GM12878 (cell line): ENCODE results near the gene TPCN2. TPM values are rescaled to one million over a fixed set of nuclear protein-coding genes. Genes with fewer than 3 reads are reported as not detected.

Experiments used
- ATAC-seq: fragments of 200-7000 bp; cut with Tn5 transposase; 3 replicates; pipeline ENCODE4 v1.9.1; 2020; ENCODE audit warnings: mild to moderate bottlenecking, moderate library complexity
- BruUV-seq: library from RNA; stranded (reverse); fragments of 400-500 nt; replicated peaks from 2 replicates; lab custom pipeline; 2021; lab: Mats Ljungman, UMichigan
- CTCF ChIA-PET: fragments of 300-600 bp; sonication (Branson Sonifier 250); formaldehyde crosslinking; extraction: SDS; loops from one replicate; lab custom pipeline; 2021; ENCODE audit warnings: inconsistent platforms; lab: Yijun Ruan, JAX
- POLR2A ChIA-PET: fragments of 350-600 bp; formaldehyde crosslinking; extraction: SDS; loops from one replicate; lab custom pipeline; 2021; ENCODE audit warnings: inconsistent platforms; lab: Charles Lee
- RAD21 ChIA-PET: fragments of 300-600 bp; sonication (Branson Sonifier 250); formaldehyde crosslinking; loops from one replicate; lab custom pipeline; 2023; ENCODE audit warnings: antibody characterized with exemption; ENCODE audit not compliant: unreplicated experiment; lab: Charles Lee
- SMC1A ChIA-PET: fragments of 300-600 bp; sonication (Branson Sonifier 250); formaldehyde crosslinking; loops from one replicate; lab custom pipeline; 2023; ENCODE audit not compliant: unreplicated experiment, uncharacterized antibody; lab: Charles Lee
- DNase-seq: peaks from one replicate; pipeline ENCODE4 v3.0.0-alpha.2; 2011; ENCODE audit warnings: low read depth, low spot score
- FAIRE-seq: peaks from 3 replicates; lab custom pipeline; 2011; peaks lifted over from hg19 to GRCh38; lab: Jason Lieb, UNC
- H2AFZ ChIP-seq: 2 replicates; pipeline ENCODE4 v1.6.0; 2011; ENCODE audit warnings: low read depth, low read length, control low read depth; ENCODE audit not compliant: control insufficient read depth
- H3K27ac ChIP-seq: 2 replicates; pipeline ENCODE4 v1.5.1; 2011; ENCODE audit warnings: control low read depth; ENCODE audit not compliant: control insufficient read depth, insufficient read depth
- H3K27me3 ChIP-seq, 2 experiments: replicated peaks in 1 of 2; 2 replicates each; pipeline versions ENCODE4 v1.6.0 to v1.6.1; 2011; ENCODE audit warnings: low read length in 1 of 2; ENCODE audit not compliant: control insufficient read depth in 2 of 2, insufficient read depth in 2 of 2
- H3K36me3 ChIP-seq, 2 experiments: 2 replicates each; pipeline ENCODE4 v1.5.1; 2011; ENCODE audit warnings: low read length in 1 of 2; ENCODE audit not compliant: control insufficient read depth in 2 of 2, insufficient read depth in 2 of 2
- H3K4me1 ChIP-seq: 2 replicates; pipeline ENCODE4 v1.6.1; 2011; ENCODE audit warnings: mild to moderate bottlenecking, low read length, moderate library complexity, mixed read lengths; ENCODE audit not compliant: control insufficient read depth, insufficient read depth
- H3K4me2 ChIP-seq: 2 replicates; pipeline ENCODE4 v1.6.0; 2011; ENCODE audit warnings: control low read depth; ENCODE audit not compliant: control insufficient read depth, insufficient read depth
- H3K4me3 ChIP-seq: fragments of 200-600 bp; sonication (generic); 2 replicates; pipeline ENCODE4 v1.5.1; 2016
- H3K79me2 ChIP-seq: 2 replicates; pipeline ENCODE4 v1.6.0; 2011; ENCODE audit warnings: low read length; ENCODE audit not compliant: control insufficient read depth, insufficient read depth
- H3K9ac ChIP-seq: 2 replicates; pipeline ENCODE4 v1.8.0; 2011; ENCODE audit warnings: low read length, control low read depth, mixed read lengths; ENCODE audit not compliant: control insufficient read depth, insufficient read depth
- H3K9me3 ChIP-seq: replicated peaks from 3 replicates; pipeline ENCODE4 v1.5.1; 2011; ENCODE audit warnings: mild to moderate bottlenecking, low read length; ENCODE audit not compliant: control insufficient read depth, insufficient read depth
- H4K20me1 ChIP-seq: 2 replicates; pipeline ENCODE4 v1.6.0; 2011; ENCODE audit not compliant: control insufficient read depth, insufficient read depth
- GATAD2B ChIP-seq: fragments of 450-650 bp; conservative IDR thresholded peaks from 2 replicates; pipeline ENCODE4 v1.6.1; 2017; ENCODE audit warnings: low read depth, mild to moderate bottlenecking, moderate library complexity
- IKZF2 ChIP-seq, 2 experiments: fragments of 450-650 bp; IDR thresholded peaks; 2 replicates each; pipeline ENCODE4 v1.6.1; 2017; ENCODE audit warnings: mild to moderate bottlenecking in 2 of 2, moderate library complexity in 2 of 2
- MTA3 ChIP-seq: IDR thresholded peaks from 2 replicates; pipeline ENCODE4 v1.6.1; 2012; ENCODE audit warnings: low read length, inconsistent platforms, borderline replicate concordance
- NR2C1 ChIP-seq: fragments of 450-650 bp; IDR thresholded peaks from 2 replicates; pipeline ENCODE4 v1.6.1; 2017; ENCODE audit warnings: antibody characterized with exemption, mild to moderate bottlenecking, moderate library complexity
- PAX8 ChIP-seq: fragments of 450-650 bp; IDR thresholded peaks from 2 replicates; pipeline ENCODE4 v1.6.1; 2017; ENCODE audit warnings: mild to moderate bottlenecking, moderate library complexity
- PRDM15 ChIP-seq: fragments of 450-650 bp; formaldehyde crosslinking; IDR thresholded peaks from 2 replicates; pipeline ENCODE4 v1.4.0; 2020; ENCODE audit warnings: mild to moderate bottlenecking, moderate library complexity
- RAD51 ChIP-seq: fragments of 450-650 bp; IDR thresholded peaks from 2 replicates; pipeline ENCODE4 v1.6.1; 2016; ENCODE audit warnings: moderate library complexity, mild to moderate bottlenecking, inconsistent platforms
- TARDBP ChIP-seq: IDR thresholded peaks from 2 replicates; pipeline ENCODE4 v1.6.1; 2016; ENCODE audit warnings: borderline replicate concordance
- ZNF687 ChIP-seq: fragments of 450-650 bp; IDR thresholded peaks from 2 replicates; pipeline ENCODE4 v1.6.1; 2017; ENCODE audit warnings: mild to moderate bottlenecking, moderate library complexity
- WGBS: methylation state at CpG from one replicate; pipeline ENCODE4 v1.1.6; 2016; ENCODE audit warnings: low lambda C conversion rate; ENCODE audit not compliant: insufficient replicate concordance, insufficient coverage; ENCODE audit errors: missing lambda C conversion rate; 5-methylcytosine and 5-hydroxymethylcytosine counted together
- in situ Hi-C: fragments of 300-500 bp; cut with MboI; formaldehyde crosslinking; loops from 9 replicates; pipeline ENCODE4 v1.14.3; 2018; ENCODE audit warnings: mixed read lengths
- intact Hi-C: fragments of 100-400 bp; cut with micrococcal nuclease; formaldehyde crosslinking; loops from one replicate; pipeline ENCODE4 v1.14.2; 2022; ENCODE audit not compliant: unreplicated experiment
- polyA plus RNA-seq, 11 experiments: library from polyadenylated mRNA; depleted of rRNA in 4 of 11; unstranded in 6 of 11; stranded (reverse) in 5 of 11; fragments of >200 nt; fragmentation: Nextera tagmentation in 4 of 11; fragmentation: Illumina TruSeq in 1 of 11; extraction: Ambion mirVana in 4 of 11; extraction: Trizol in 1 of 11; gene quantifications; 1 replicate in 1 of 11; 2 replicates in 10 of 11; pipeline versions ENCODE4 v1.2.1 to v1.2.3, GENCODE V29; 2011 to 2016; ENCODE audit warnings: inconsistent platforms in 2 of 11, missing spikeins in 2 of 11, low read depth in 1 of 11
- total RNA-seq, 4 experiments: library from RNA; depleted of rRNA in 3 of 4; stranded (reverse); fragments of >200 nt in 3 of 4; fragmentation: Illumina TruSeq in 1 of 4; extraction: Trizol in 1 of 4; gene quantifications; 2 replicates each; pipeline versions ENCODE4 v1.2.1 to v1.2.3, GENCODE V29; 2013 to 2021
- TF ChIP-seq, protein P1 (sequence below): fragments of 450-650 bp; IDR thresholded peaks from 2 replicates; pipeline ENCODE4 v1.6.1; 2017; ENCODE audit warnings: low read depth, mild to moderate bottlenecking, moderate library complexity
- TF ChIP-seq, protein P2 (sequence below): fragments of 450-650 bp; IDR thresholded peaks from 2 replicates; pipeline ENCODE4 v1.6.1; 2014; ENCODE audit warnings: mild to moderate bottlenecking

The TPCN2 gene
- total and polyA plus RNA-seq, 10 of the 15 experiments (the other 5 are each of a cell fraction or from before 2014, with no cell fraction given) = 1.7 to 18.4 (median 8.4) TPM

GRCh38 chr11:69104856-69105395, 56.2 kb downstream of the TPCN2 start:
- no peak overlapping the region for H3K4me2 ChIP-seq
- H3K27me3 ChIP-seq = no peaks in the 10 kb centered on the region
- H3K36me3 ChIP-seq = no peaks in the 10 kb centered on the region
- RAD21 ChIA-PET = interaction anchor here (1.1 to 2.3 kb wide), 2 partner anchors 62 to 537 kb away, joined by 3 to 5 read pairs; no protein-coding TSS in a partner anchor
- ATAC-seq (no peak), DNase-seq (no peak), FAIRE-seq (no peak)
- H4K20me1 ChIP-seq = no peaks in the 10 kb centered on the region
- CTCF ChIA-PET = interaction anchor here (0.9 to 1.3 kb wide), 3 partner anchors 106 to 579 kb away, joined by 3 read pairs; no protein-coding TSS in a partner anchor
- H3K4me1 ChIP-seq = no peaks in the 10 kb centered on the region; the same call in 1 of the 2 replicates
- TF ChIP-seq, protein P1, sequence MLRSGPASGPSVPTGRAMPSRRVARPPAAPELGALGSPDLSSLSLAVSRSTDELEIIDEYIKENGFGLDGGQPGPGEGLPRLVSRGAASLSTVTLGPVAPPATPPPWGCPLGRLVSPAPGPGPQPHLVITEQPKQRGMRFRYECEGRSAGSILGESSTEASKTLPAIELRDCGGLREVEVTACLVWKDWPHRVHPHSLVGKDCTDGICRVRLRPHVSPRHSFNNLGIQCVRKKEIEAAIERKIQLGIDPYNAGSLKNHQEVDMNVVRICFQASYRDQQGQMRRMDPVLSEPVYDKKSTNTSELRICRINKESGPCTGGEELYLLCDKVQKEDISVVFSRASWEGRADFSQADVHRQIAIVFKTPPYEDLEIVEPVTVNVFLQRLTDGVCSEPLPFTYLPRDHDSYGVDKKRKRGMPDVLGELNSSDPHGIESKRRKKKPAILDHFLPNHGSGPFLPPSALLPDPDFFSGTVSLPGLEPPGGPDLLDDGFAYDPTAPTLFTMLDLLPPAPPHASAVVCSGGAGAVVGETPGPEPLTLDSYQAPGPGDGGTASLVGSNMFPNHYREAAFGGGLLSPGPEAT = no peak
- TF ChIP-seq TARDBP (no peak), RAD51 (no peak), GATAD2B (no peak), NR2C1 (no peak), ZNF687 (no peak), MTA3 (no peak), PRDM15 (CRISPR knock-in tag) (no peak), IKZF2 (IDR thresholded peaks at IDR 0.05) (no peak), PAX8 (no peak)
- TF ChIP-seq, protein P2, sequence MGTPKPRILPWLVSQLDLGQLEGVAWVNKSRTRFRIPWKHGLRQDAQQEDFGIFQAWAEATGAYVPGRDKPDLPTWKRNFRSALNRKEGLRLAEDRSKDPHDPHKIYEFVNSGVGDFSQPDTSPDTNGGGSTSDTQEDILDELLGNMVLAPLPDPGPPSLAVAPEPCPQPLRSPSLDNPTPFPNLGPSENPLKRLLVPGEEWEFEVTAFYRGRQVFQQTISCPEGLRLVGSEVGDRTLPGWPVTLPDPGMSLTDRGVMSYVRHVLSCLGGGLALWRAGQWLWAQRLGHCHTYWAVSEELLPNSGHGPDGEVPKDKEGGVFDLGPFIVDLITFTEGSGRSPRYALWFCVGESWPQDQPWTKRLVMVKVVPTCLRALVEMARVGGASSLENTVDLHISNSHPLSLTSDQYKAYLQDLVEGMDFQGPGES = no peak
- no peak overlapping the region for H3K27ac ChIP-seq
- BruUV-seq = no TSS peak
- no peak overlapping the region for H3K4me3 ChIP-seq
- no peak overlapping the region for H2AFZ ChIP-seq
- POLR2A ChIA-PET = no interaction called here
- H3K79me2 ChIP-seq = no peaks in the 10 kb centered on the region
- WGBS = 62% methylated on average over 21 of the region's 21 CpGs
- in situ Hi-C loops = loop anchor here (10.0 kb wide), 1 partner anchor 560 kb away; no protein-coding TSS in a partner anchor
- H3K9ac ChIP-seq = no peak overlapping the region
- SMC1A ChIA-PET = interaction anchor here (0.6 to 1.5 kb wide), 3 partner anchors 14 to 373 kb away, joined by 3 read pairs; no protein-coding TSS in a partner anchor
- intact Hi-C loops = loop anchor here (5.0 to 10.0 kb wide), 5 partner anchors 62 to 567 kb away; no protein-coding TSS in a partner anchor
- no peaks in the 10 kb centered on the region; the same call in 1 of the 3 replicates for H3K9me3 ChIP-seq
